Measurements from ENCODE around the gene ZSWIM8.

DNA sequence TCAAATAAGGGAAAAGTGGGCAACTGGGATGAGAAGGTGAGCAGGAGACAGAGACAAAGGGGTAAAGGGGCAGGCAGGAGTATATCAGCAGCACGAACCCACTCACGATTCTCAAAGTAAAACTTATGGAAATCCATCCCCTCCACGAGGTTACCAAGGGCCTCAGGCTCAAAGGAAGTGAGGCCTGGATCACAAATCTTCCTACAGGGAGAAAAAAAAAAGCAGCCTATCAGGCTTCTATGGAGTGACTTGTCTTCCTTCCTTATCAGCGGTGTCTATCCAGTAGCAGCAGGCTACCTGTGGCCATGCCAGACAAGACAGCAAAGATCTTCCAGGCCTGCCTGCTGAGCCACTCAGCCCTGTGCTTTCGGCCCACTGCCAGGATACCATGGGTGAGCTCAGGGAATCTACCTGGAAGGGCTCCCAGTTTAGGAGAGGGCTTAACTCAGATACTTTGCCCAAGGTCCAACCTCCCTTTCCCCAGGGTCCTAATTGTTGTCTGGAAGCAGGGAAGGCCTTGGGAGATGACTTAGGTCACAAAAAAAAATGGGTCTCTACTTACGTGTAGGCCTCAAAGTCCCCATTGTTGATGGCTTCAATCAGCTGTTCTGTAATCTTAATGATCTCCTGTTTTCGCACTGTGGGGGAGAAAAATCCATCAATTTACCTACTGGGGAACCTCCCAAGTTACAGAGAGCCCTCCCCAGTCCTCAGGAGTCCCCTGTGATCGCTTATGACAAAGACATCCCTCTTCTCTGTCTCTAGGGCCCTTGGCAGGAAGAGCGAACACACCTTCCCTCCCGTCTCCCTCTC, 31.7 kb downstream of the ZSWIM8 start:
- no peak for TF ChIP-seq JUN (CRISPR knock-in tag; IDR thresholded peaks at IDR 0.05)
- TF ChIP-seq, protein P1, sequence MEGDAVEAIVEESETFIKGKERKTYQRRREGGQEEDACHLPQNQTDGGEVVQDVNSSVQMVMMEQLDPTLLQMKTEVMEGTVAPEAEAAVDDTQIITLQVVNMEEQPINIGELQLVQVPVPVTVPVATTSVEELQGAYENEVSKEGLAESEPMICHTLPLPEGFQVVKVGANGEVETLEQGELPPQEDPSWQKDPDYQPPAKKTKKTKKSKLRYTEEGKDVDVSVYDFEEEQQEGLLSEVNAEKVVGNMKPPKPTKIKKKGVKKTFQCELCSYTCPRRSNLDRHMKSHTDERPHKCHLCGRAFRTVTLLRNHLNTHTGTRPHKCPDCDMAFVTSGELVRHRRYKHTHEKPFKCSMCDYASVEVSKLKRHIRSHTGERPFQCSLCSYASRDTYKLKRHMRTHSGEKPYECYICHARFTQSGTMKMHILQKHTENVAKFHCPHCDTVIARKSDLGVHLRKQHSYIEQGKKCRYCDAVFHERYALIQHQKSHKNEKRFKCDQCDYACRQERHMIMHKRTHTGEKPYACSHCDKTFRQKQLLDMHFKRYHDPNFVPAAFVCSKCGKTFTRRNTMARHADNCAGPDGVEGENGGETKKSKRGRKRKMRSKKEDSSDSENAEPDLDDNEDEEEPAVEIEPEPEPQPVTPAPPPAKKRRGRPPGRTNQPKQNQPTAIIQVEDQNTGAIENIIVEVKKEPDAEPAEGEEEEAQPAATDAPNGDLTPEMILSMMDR (IDR thresholded peaks at IDR 0.05), result no peak

All from WTC11 (cell line).